HEK293T (cell line): ENCODE measurements around the gene RNF150.

Experiments
- BHLHE40 ChIP-seq: fragments of 450-650 bp; IDR thresholded peaks from 2 replicates; pipeline ENCODE4 v1.6.1; 2016; ENCODE audit warnings: mild to moderate bottlenecking, moderate library complexity, borderline replicate concordance
- ELF4 ChIP-seq: fragments of 450-650 bp; IDR thresholded peaks from 2 replicates; pipeline ENCODE4 v1.6.1; 2017; ENCODE audit warnings: antibody characterized with exemption
- FOXK2 ChIP-seq: fragments of 450-650 bp; IDR thresholded peaks from 2 replicates; pipeline ENCODE4 v1.6.1; 2016; ENCODE audit warnings: mild to moderate bottlenecking
- PKNOX1 ChIP-seq: fragments of 450-650 bp; IDR thresholded peaks from 2 replicates; pipeline ENCODE4 v1.6.1; 2016
- SP1 ChIP-seq: fragments of 450-650 bp; IDR thresholded peaks from 2 replicates; pipeline ENCODE4 v1.6.1; 2017
- SUZ12 ChIP-seq: fragments of 450-650 bp; IDR thresholded peaks from 2 replicates; pipeline ENCODE4 v1.6.1; 2016; ENCODE audit warnings: mild to moderate bottlenecking
- TARDBP ChIP-seq: fragments of 450-650 bp; IDR thresholded peaks from 2 replicates; pipeline ENCODE4 v1.6.1; 2016
- ZNF384 ChIP-seq: fragments of 450-650 bp; IDR thresholded peaks from 2 replicates; pipeline ENCODE4 v1.6.1; 2016

GRCh38 chr4:140995058-140995457 lies 138.2 kb downstream of the RNF150 start:
- TF ChIP-seq BHLHE40 (no peak), TARDBP (no peak), ZNF384 (no peak), SP1 (no peak), PKNOX1 (no peak), SUZ12 (no peak), ELF4 (no peak), FOXK2 (no peak)
